ENCODE results near the gene TBC1D13. TPM values are rescaled to one million over a fixed set of nuclear protein-coding genes. Genes with fewer than 3 reads are reported as not detected.
A peak's percentile ranks its signal among the peaks of the same experiment; 100 is the strongest.

TBC1D13 gene
- total and polyA plus RNA-seq, 2 donors from 2014 or later, result 29.0 to 38.5 TPM

- intact Hi-C loops (cut with DNase I), result no loop called here
- Histone ChIP-seq H3K9ac (ENCODE audit: low read length in 3 of 3) (peak overlapping the region; percentile 23 to 72 (median 65)), H3K27me3 (ENCODE audit: control insufficient read depth, insufficient read depth, low read length) (no peaks in the 10 kb centered on the region), H3K27ac (ENCODE audit: low read depth in 2 of 2, low read length in 2 of 2) (no peak overlapping the region), H3K9me3 (ENCODE audit: control insufficient read depth in 2 of 3, insufficient read depth in 1 of 3, low read length in 3 of 3) (no peaks in the 10 kb centered on the region), H3K36me3 (ENCODE audit: control insufficient read depth in 2 of 3, insufficient read depth in 3 of 3, low read length in 3 of 3) (peaks cover 0 to 30% (median 10%) of the 10 kb centered on the region in 3 donors), H3K4me1 (ENCODE audit: control insufficient read depth in 2 of 3, insufficient read depth in 2 of 3, low read depth in 1 of 3, low read length in 3 of 3) (peaks cover 0 to 7% (median 6%) of the 10 kb centered on the region in 3 donors), H3K4me3 (ENCODE audit: low read length in 3 of 3) (peak overlapping the region; percentile 69 to 85 (median 76))
- TF ChIP-seq CTCF (IDR thresholded peaks at IDR 0.05; ENCODE audit: borderline replicate concordance, extremely low read depth, insufficient read depth), result no peak
- DNase-seq (no peak), FAIRE-seq (no peak)
Observed at GRCh38 chr9:128828719-128829452, 41.8 kb downstream of the TBC1D13 start.

GRCh38 chr9:128829477-128830251 is 42.6 kb downstream of the TBC1D13 start, which contains the start of gene SPOUT1:
Gene SPOUT1, minus strand, starts transcription at chr9:128829794. Its CDS starts 14 bp downstream, at chr9:128829780.
- intact Hi-C loops (cut with DNase I), result no loop called here
- peak within 1 kb of the TSS; percentile 23 to 72 (median 65) for H3K9ac ChIP-seq (ENCODE audit: low read length in 3 of 3)
- H3K9me3 ChIP-seq (ENCODE audit: control insufficient read depth in 2 of 3, insufficient read depth in 1 of 3, low read length in 3 of 3), result no peaks in the 10 kb centered on the region
- peak within 1 kb of the TSS; percentile 8 to 51 for H3K27ac ChIP-seq (ENCODE audit: low read depth in 2 of 2, low read length in 2 of 2)
- peaks cover 0 to 7% (median 6%) of the 10 kb centered on the region in 3 donors for H3K4me1 ChIP-seq (ENCODE audit: control insufficient read depth in 2 of 3, insufficient read depth in 2 of 3, low read depth in 1 of 3, low read length in 3 of 3)
- H3K4me3 ChIP-seq (ENCODE audit: low read length in 3 of 3), result peak within 1 kb of the TSS; percentile 69 to 85 (median 76)
- DNase-seq, result peak; percentile 95 to 97 (median 97)
- TF ChIP-seq CTCF (IDR thresholded peaks at IDR 0.05; ENCODE audit: borderline replicate concordance, extremely low read depth, insufficient read depth), result no peak
- no peak for FAIRE-seq
- no peaks in the 10 kb centered on the region for H3K27me3 ChIP-seq (ENCODE audit: control insufficient read depth, insufficient read depth, low read length)
- H3K36me3 ChIP-seq (ENCODE audit: control insufficient read depth in 2 of 3, insufficient read depth in 3 of 3, low read length in 3 of 3), result peaks cover 0 to 25% (median 8%) of the 10 kb centered on the region in 3 donors

GRCh38 chr9:128833696-128834095 is 46.6 kb downstream of the TBC1D13 start:
- peaks cover 0 to 7% (median 3%) of the 10 kb centered on the region in 3 donors for H3K4me1 ChIP-seq (ENCODE audit: control insufficient read depth in 2 of 3, insufficient read depth in 2 of 3, low read depth in 1 of 3, low read length in 3 of 3)
- H3K9ac ChIP-seq (ENCODE audit: low read length in 3 of 3), result no peak overlapping the region
- DNase-seq (peak in 1 of 5 donors; percentile 46), FAIRE-seq (no peak)
- TF ChIP-seq CTCF (IDR thresholded peaks at IDR 0.05; ENCODE audit: borderline replicate concordance, extremely low read depth, insufficient read depth), result no peak
- H3K9me3 ChIP-seq (ENCODE audit: control insufficient read depth in 2 of 3, insufficient read depth in 1 of 3, low read length in 3 of 3), result no peaks in the 10 kb centered on the region
- intact Hi-C loops (cut with DNase I), result no loop called here
- H3K4me3 ChIP-seq (ENCODE audit: low read length in 3 of 3), result no peak overlapping the region
- H3K36me3 ChIP-seq (ENCODE audit: control insufficient read depth in 2 of 3, insufficient read depth in 3 of 3, low read length in 3 of 3), result peaks cover 0 to 4% (median 0%) of the 10 kb centered on the region in 3 donors
- no peaks in the 10 kb centered on the region for H3K27me3 ChIP-seq (ENCODE audit: control insufficient read depth, insufficient read depth, low read length)
- no peak overlapping the region for H3K27ac ChIP-seq (ENCODE audit: low read depth in 2 of 2, low read length in 2 of 2)
